AG10803 (cell line): ENCODE measurements around the gene GALNT2.

Experiments used
- DNase-seq: peaks from one replicate; pipeline ENCODE4 v3.0.0; 2010; ENCODE audit warnings: low read depth
- H3K4me3 ChIP-seq: 2 replicates; pipeline ENCODE4 v1.5.1; 2011; ENCODE audit warnings: mild to moderate bottlenecking, low read length, control low read depth
- CTCF ChIP-seq: conservative IDR thresholded peaks from 2 replicates; pipeline ENCODE4 v1.5.1; 2011; ENCODE audit warnings: mild to moderate bottlenecking, low read length, control low read depth, inconsistent platforms

GALNT2 gene

DNA sequence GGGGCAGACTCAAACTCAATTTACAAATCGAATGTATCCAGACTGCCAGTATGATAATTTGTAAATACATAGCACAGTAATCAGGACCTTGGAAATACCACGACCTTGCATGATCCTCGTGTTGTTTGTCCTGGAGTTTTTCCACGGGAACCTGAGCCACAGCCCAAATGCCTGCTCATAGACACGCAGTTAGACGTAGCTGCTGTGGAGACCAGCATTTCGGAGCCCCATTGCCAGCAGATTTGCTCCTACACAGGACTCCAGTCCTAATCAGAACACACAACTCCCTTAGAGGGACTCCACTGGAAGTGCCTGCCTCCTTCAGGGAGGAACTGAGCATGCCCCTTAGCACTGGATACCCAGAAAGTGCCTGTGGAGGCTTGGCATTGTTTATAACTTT lies 163.2 kb downstream of the GALNT2 start:
- no peak overlapping the region for H3K4me3 ChIP-seq
- no peak for TF ChIP-seq CTCF
- DNase-seq: no peak

DNA sequence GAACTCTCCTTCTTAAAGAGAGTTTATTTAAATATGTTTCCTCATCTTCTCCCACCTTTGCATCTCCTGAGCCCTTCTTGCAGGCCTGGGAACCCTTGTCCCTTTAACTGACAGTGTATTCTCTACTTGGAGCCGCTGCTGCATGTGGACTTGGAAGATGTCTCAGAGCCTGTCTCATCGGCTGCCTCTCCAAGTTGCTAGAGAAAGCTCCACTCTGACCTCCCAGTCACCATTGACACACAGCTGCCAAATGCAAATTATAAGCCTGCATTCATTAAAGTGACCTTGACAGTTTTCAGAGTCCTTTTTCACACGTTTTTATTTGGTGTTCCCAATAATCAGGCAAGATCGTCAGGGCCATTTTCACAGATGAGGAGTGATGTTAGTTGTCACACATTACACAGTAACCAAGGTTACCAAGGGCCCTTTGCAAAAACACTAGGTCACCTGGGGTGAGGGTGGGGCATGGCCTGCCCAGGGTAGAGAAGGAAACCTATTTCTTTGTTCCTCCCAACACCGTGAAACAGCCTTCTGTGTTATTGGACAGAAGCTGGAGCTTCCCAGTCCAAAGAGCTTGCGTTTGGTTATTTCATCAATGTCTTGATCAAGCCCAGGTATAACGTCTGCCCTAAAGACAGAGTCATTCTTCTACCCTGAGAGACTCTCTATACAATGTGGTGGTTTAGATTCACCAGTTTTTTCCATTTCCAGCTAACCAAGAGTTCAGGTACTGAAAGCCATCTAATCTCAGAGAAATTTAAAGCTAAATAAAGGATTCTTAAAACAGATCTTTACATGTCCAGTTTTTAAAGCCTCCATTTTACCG lies 164.1 kb downstream of the GALNT2 start:
- no peak overlapping the region for H3K4me3 ChIP-seq
- no peak for TF ChIP-seq CTCF
- no peak for DNase-seq

- TF ChIP-seq CTCF: no peak
- no peak for DNase-seq
- no peak overlapping the region for H3K4me3 ChIP-seq
Observed at GRCh38 chr1:230231774-230232145, 164.7 kb downstream of the GALNT2 start.

GRCh38 chr1:230232371-230232771 lies 165.3 kb downstream of the GALNT2 start:
- TF ChIP-seq CTCF: no peak
- no peak overlapping the region for H3K4me3 ChIP-seq
- DNase-seq: no peak

GRCh38 chr1:230233786-230234185 lies 166.7 kb downstream of the GALNT2 start:
- no peak for DNase-seq
- H3K4me3 ChIP-seq: no peak overlapping the region
- no peak for TF ChIP-seq CTCF

GRCh38 chr1:230235876-230236275 lies 168.8 kb downstream of the GALNT2 start:
- no peak for DNase-seq
- no peak for TF ChIP-seq CTCF

GRCh38 chr1:230236301-230237008 lies 169.4 kb downstream of the GALNT2 start:
- no peak for DNase-seq
- no peak for TF ChIP-seq CTCF

More at GRCh38 chr1:230235876-230236275, 168.8 kb downstream of the GALNT2 start:
- H3K4me3 ChIP-seq: no peak overlapping the region

More at GRCh38 chr1:230236301-230237008, 169.4 kb downstream of the GALNT2 start:
- no peak overlapping the region for H3K4me3 ChIP-seq
